Thoracic aorta (tissue), 2 donors: ENCODE data around the gene SLC39A11. TPM values are rescaled to one million over a fixed set of nuclear protein-coding genes. Genes with fewer than 3 reads are reported as not detected.
"Not testable (repeated sequence)": the region's sequence is repeated elsewhere in the genome, so short reads cannot be mapped to it uniquely, and the experiment has no call there.

ENCODE experiments used
- ATAC-seq: fragments of 150-250 bp; one replicate; pipeline ENCODE4 v1.8.0; 2017; ENCODE audit warnings: low read depth; ENCODE audit not compliant: insufficient number of reproducible peaks, low FRiP score
- DNase-seq: peaks from one replicate; pipeline ENCODE4 v3.0.0-alpha.2; 2020; ENCODE audit warnings: low spot score
- H3K27ac ChIP-seq, 2 donors: fragments of 200-600 bp; sonication (generic); 1 replicate in 1 of 2; 2 replicates in 1 of 2; pipeline ENCODE4 v1.5.1; 2016; ENCODE audit warnings: mild to moderate bottlenecking in 2 of 2, moderate library complexity in 2 of 2
- H3K27me3 ChIP-seq: fragments of 200-600 bp; sonication (generic); replicated peaks from 2 replicates; pipeline ENCODE4 v1.6.0; 2016; ENCODE audit warnings: mild to moderate bottlenecking; ENCODE audit not compliant: insufficient read depth
- H3K36me3 ChIP-seq: fragments of 200-600 bp; sonication (generic); one replicate; pipeline ENCODE4 v1.5.1; 2016
- H3K4me1 ChIP-seq, 2 donors: fragments of 200-600 bp; sonication (generic); 1 replicate in 1 of 2; 2 replicates in 1 of 2; pipeline versions ENCODE4 v1.5.1 to v1.6.0; 2016; ENCODE audit warnings: low read depth in 2 of 2, mild to moderate bottlenecking in 1 of 2; ENCODE audit not compliant: control insufficient read depth in 1 of 2
- H3K4me3 ChIP-seq: fragments of 200-600 bp; sonication (generic); 2 replicates; pipeline ENCODE4 v1.5.1; 2016; ENCODE audit warnings: mild to moderate bottlenecking
- H3K9me3 ChIP-seq: fragments of 200-600 bp; sonication (generic); 2 replicates; pipeline ENCODE4 v1.5.1; 2016
- total RNA-seq, 2 donors: library from RNA; depleted of rRNA; stranded (reverse); fragments of >200 nt; gene quantifications; one replicate each; pipeline versions ENCODE4 v1.1.0 to v1.2.3, GENCODE V29; 2016
- TF ChIP-seq, protein P1 (sequence below): fragments of 200-600 bp; sonication (generic); IDR thresholded peaks from one replicate; pipeline ENCODE4 v1.5.1; 2019; ENCODE audit warnings: antibody characterized with exemption

SLC39A11 gene
- total RNA-seq, 2 donors from 2014 or later = 12.0 to 29.1 TPM

DNA sequence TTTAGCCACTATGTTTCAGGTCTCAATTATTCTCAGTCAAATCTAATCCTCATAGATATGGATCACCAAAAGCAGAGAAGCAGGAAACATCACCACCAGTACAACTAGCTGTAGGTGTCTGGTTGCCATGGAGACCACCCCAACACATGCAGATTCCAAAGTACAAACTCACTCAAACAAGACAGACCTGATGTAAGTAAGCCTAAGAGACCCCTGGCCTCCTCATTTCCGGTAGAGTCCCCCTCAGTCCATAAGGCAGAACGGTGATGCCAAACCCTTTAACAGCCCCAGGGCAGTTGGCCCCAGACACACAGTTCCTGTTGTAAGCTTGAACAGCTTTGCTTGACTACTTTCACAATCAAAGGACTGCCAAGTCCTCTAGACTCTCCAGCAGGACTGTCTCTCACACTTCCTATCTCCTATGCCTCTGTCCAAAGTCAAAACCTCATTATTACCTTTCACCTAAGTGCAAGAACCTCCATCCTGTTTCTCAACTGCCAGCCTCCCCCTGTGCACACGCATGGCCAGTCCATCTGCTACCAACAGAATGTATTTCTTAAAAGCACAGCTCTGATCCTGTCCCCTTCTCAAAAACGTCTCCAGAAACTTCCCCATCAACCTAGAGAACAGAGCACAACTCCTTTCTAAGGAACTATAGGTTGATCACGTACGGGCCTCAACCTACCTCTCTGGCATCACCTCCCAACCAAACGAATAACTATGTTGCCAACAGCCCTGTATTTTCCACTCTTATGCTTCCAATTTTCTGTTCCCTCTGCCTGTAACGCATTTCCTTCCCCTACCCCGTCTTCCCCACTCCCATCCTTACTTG, 23.9 kb downstream of the SLC39A11 start:
- Histone ChIP-seq H3K27me3 (no peaks in the 10 kb centered on the region), H3K4me1 (peaks cover 10 to 31% of the 10 kb centered on the region in 2 donors), H3K27ac (no peak overlapping the region), H3K4me3 (no peak overlapping the region), H3K9me3 (no peaks in the 10 kb centered on the region), H3K36me3 (peaks cover 6% of the 10 kb centered on the region)
- no peak for DNase-seq
- no peak for ATAC-seq
- TF ChIP-seq, protein P1, sequence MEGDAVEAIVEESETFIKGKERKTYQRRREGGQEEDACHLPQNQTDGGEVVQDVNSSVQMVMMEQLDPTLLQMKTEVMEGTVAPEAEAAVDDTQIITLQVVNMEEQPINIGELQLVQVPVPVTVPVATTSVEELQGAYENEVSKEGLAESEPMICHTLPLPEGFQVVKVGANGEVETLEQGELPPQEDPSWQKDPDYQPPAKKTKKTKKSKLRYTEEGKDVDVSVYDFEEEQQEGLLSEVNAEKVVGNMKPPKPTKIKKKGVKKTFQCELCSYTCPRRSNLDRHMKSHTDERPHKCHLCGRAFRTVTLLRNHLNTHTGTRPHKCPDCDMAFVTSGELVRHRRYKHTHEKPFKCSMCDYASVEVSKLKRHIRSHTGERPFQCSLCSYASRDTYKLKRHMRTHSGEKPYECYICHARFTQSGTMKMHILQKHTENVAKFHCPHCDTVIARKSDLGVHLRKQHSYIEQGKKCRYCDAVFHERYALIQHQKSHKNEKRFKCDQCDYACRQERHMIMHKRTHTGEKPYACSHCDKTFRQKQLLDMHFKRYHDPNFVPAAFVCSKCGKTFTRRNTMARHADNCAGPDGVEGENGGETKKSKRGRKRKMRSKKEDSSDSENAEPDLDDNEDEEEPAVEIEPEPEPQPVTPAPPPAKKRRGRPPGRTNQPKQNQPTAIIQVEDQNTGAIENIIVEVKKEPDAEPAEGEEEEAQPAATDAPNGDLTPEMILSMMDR = no peak

DNA sequence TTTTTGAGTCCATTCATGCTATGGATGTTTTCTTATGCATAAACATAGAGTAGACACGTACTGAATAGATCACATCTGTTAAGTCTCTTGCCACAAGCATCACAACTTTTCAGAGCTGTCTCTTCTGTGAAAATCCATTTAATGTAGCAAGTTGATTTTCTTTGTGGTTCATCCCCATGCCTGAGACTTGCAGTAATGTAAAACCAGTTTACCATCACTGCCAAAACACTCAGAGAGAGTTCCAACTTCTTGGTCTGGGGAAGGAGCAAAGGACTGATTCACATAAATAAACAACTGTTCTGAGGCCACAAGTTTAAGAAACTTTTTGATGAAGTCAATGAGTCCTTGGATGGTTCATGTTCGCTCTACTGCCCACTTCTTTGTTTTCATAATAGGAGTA, 24.8 kb downstream of the SLC39A11 start:
- not testable (repeated sequence) for H3K36me3 ChIP-seq, H3K27me3 ChIP-seq, H3K4me3 ChIP-seq, H3K27ac ChIP-seq, H3K9me3 ChIP-seq, ATAC-seq, DNase-seq
- peaks cover 10 to 31% of the 10 kb centered on the region in 2 donors for H3K4me1 ChIP-seq

DNA sequence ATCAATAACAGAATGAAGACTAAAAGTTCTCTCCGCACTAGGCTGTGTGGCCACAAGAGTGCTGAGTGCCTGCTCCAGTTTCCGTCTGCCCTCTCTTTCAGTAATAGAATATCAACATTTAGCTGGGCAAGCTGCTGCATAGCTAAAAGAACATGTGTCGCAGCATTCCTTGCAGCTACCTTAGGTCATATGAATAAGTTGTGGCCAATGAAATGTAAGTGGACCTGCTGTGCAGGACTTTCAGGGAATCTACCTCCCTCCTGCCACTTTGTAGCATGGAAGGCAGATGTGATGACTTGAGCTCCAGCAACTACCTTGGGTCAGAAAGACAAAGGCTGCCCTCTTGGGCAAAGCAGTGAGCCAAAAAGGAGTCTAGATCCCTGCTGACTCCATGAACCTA, 25.4 kb downstream of the SLC39A11 start:
- no peak overlapping the region for H3K27ac ChIP-seq
- no peak overlapping the region for H3K4me3 ChIP-seq
- ATAC-seq (no peak), DNase-seq (no peak)
- H3K9me3 ChIP-seq = no peaks in the 10 kb centered on the region
- H3K27me3 ChIP-seq = no peaks in the 10 kb centered on the region
- TF ChIP-seq, protein P1 = no peak
- H3K4me1 ChIP-seq = peaks cover 10 to 31% of the 10 kb centered on the region in 2 donors
- no peaks in the 10 kb centered on the region for H3K36me3 ChIP-seq

DNA sequence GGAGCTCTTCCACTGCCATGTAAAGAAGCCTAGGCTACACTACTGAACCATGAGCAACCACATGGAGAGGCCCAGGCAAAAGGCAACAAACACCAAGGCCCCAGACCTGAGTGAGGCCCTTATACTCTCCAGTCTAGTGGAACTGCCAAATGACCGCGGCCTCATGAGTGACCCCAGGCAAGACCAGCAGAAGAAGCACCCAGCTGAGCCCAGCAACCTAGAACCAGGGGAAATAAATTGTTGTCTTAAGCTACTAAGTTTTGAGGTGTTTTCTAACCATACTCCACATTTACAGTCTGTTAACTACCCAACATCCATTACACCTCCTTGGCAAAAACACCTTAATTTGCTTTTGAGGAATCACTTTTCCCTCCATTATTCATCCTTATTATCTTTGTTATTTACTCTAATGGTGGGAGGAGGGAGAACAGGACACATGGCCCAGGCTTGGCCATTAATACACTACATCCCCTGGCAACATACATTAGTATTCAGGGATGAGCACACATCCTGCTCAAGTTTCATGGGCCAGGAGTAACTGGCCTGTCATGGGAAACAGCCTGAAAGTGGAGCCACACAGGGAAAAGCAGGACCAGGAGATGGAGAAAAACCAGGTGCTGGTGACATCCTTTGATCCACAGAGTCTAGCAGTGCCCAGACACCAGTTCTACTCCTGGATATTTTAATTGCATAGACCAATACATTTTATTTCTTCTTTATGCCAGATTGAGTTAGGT, 26.2 kb downstream of the SLC39A11 start:
- no peak for DNase-seq
- no peak for ATAC-seq

DNA sequence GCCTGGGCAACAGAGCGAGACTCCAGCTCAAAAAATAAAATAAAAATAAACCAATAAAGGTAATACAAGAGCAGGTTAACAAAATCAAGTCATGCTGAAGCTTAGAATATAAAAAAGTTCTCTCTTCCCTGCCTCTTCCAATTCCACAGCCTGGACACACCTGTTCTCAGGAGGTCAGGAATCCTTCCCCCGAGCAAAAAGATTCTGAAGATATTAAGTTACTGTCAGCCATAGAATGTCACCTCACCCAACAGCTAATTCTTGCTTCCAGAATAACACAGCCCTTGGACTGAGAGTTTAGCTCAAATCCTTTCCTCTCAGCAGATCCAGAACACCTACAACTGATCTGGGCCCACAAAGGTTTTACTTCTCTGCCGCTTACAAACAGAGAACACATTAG, 27.1 kb downstream of the SLC39A11 start:
- Histone ChIP-seq H3K9me3 (no peaks in the 10 kb centered on the region), H3K27ac (no peak overlapping the region), H3K4me1 (peaks cover 10 to 31% of the 10 kb centered on the region in 2 donors), H3K27me3 (no peaks in the 10 kb centered on the region), H3K4me3 (no peak overlapping the region), H3K36me3 (no peaks in the 10 kb centered on the region)
- DNase-seq (no peak), ATAC-seq (no peak)
- TF ChIP-seq, protein P1 = no peak

More for the DNA sequence above, 26.2 kb downstream of the SLC39A11 start:
- no peak overlapping the region for H3K4me3 ChIP-seq
- H3K27ac ChIP-seq = no peak overlapping the region
- H3K36me3 ChIP-seq = no peaks in the 10 kb centered on the region
- peaks cover 10 to 31% of the 10 kb centered on the region in 2 donors for H3K4me1 ChIP-seq
- TF ChIP-seq, protein P1 = no peak
- no peaks in the 10 kb centered on the region for H3K9me3 ChIP-seq
- H3K27me3 ChIP-seq = no peaks in the 10 kb centered on the region
